A549 treated with Mapracorat at 1 μM for 4 hours (cell line): ENCODE results near the gene MTMR6. TPM values are rescaled to one million over a fixed set of nuclear protein-coding genes. Genes with fewer than 3 reads are reported as not detected.

Experiments used
- total RNA-seq: library from RNA; stranded (reverse); fragments of 200-300 nt; extraction: Qiagen RNA extraction; gene quantifications from 5 replicates; pipeline ENCODE4 v1.2.3, GENCODE V29; 2022

Gene MTMR6
- 7.4 to 9.8 TPM (median 8.8 TPM) in 5 replicates for total RNA-seq

GRCh38 chr13:25286969-25287961, at the start of gene MTMR6:
Gene MTMR6 (minus strand): TSS chr13:25287488. CDS start chr13:25287247, 241 bp downstream.

GRCh38 chr13:25301347-25302113, 14.2 kb upstream of the MTMR6 start, which contains the start of gene NUP58:
Gene NUP58 (plus strand): TSS chr13:25301625. CDS start chr13:25301774, 149 bp downstream.

Other genes starting within 250 kb of the MTMR6 start
- 0.14 to 0.25 TPM (median 0.18 TPM) in 5 replicates for gene PABPC3, start 191.4 kb downstream of the MTMR6 start, total RNA-seq
- not detected in 5 replicates for gene AMER2, start 115.2 kb downstream of the MTMR6 start, total RNA-seq
- gene NUP58, start 14.1 kb upstream of the MTMR6 start, total RNA-seq: 15.3 to 21.1 TPM (median 17.6 TPM) in 5 replicates
- gene ATP8A2, start 84.5 kb upstream of the MTMR6 start, total RNA-seq: 0.05 TPM in 1 of 5 replicates, not detected in the others